Limb (tissue), 2 donors: ENCODE measurements around the gene PARL.
"Not testable (repeated sequence)": the region's sequence is repeated elsewhere in the genome, so short reads cannot be mapped to it uniquely, and the experiment has no call there.

Experiments
- DNase-seq, 2 donors: peaks; one replicate each; pipeline ENCODE4 v3.0.0-alpha.2; 2016; ENCODE audit errors: extremely low spot score in 2 of 2

PARL gene

GRCh38 chr3:183790700-183791099, 94.0 kb downstream of the PARL start:
- no peak for DNase-seq

GRCh38 chr3:183789826-183790225, 94.9 kb downstream of the PARL start:
- DNase-seq, result no peak

GRCh38 chr3:183784503-183784902, 100.2 kb downstream of the PARL start:
- not testable (repeated sequence) for DNase-seq

GRCh38 chr3:183782576-183783276, 102.0 kb downstream of the PARL start:
- DNase-seq, result no peak

GRCh38 chr3:183781246-183781645, 103.4 kb downstream of the PARL start:
- no peak for DNase-seq

GRCh38 chr3:183779896-183780465, 104.7 kb downstream of the PARL start:
- DNase-seq, result no peak
